ENCODE results near the gene ABHD12.

The ABHD12 gene

GRCh38 chr20:25303292-25304024 is 87.2 kb downstream of the ABHD12 start:
- no peak for DNase-seq

GRCh38 chr20:25302596-25302995 is 88.0 kb downstream of the ABHD12 start:
- DNase-seq, result no peak

GRCh38 chr20:25301357-25301920 is 89.2 kb downstream of the ABHD12 start:
- no peak for DNase-seq

GRCh38 chr20:25300496-25301170 is 90.0 kb downstream of the ABHD12 start:
- DNase-seq, result no peak

GRCh38 chr20:25299806-25300205 is 90.8 kb downstream of the ABHD12 start:
- no peak for DNase-seq

GRCh38 chr20:25297141-25297905 is 93.3 kb downstream of the ABHD12 start:
- no peak for DNase-seq

- no peak for DNase-seq
Observed at GRCh38 chr20:25296094-25297093, 94.2 kb downstream of the ABHD12 start.

GRCh38 chr20:25295386-25296093 is 95.1 kb downstream of the ABHD12 start:
- DNase-seq, result no peak

GRCh38 chr20:25294459-25295385 is 95.9 kb downstream of the ABHD12 start:
- DNase-seq, result peak; percentile 50

GRCh38 chr20:25293910-25294458 is 96.7 kb downstream of the ABHD12 start:
- DNase-seq, result no peak

- DNase-seq, result no peak
Observed at GRCh38 chr20:25293507-25293906, 97.1 kb downstream of the ABHD12 start.

GRCh38 chr20:25292176-25292891 is 98.3 kb downstream of the ABHD12 start:
- DNase-seq, result no peak

GRCh38 chr20:25291432-25292133 is 99.1 kb downstream of the ABHD12 start:
- no peak for DNase-seq

- no peak for DNase-seq
Observed at GRCh38 chr20:25290646-25291431, 99.8 kb downstream of the ABHD12 start.

GRCh38 chr20:25289886-25290597 is 100.6 kb downstream of the ABHD12 start:
- no peak for DNase-seq

GRCh38 chr20:25288291-25289181 is 102.1 kb downstream of the ABHD12 start:
- DNase-seq, result no peak
